ENCODE measurements around the gene SSBP2.

The SSBP2 gene

GRCh38 chr5:81688215-81688614 is 62.7 kb downstream of the SSBP2 start:
- Histone ChIP-seq H3K4me3 (ENCODE audit: insufficient read depth, low read length, poor library complexity, severe bottlenecking) (no peak overlapping the region), H3K36me3 (ENCODE audit: low read length) (0 out of 2 replicates have a peak, but pooled peaks cover 10% of the 10 kb centered on the region), H3K9ac (ENCODE audit: low read length) (no peak overlapping the region), H3F3A (ENCODE audit: insufficient read depth) (no peaks in the 10 kb centered on the region), H3K4me2 (ENCODE audit: low read depth, low read length, poor library complexity, severe bottlenecking) (no peak overlapping the region), H3K79me2 (ENCODE audit: insufficient read depth, low read length) (peaks cover 99% of the 10 kb centered on the region), H3K9me3 (ENCODE audit: insufficient read depth, low read length) (no peaks in the 10 kb centered on the region), H3K27me3 (ENCODE audit: low read length) (no peaks in the 10 kb centered on the region), H4K20me1 (ENCODE audit: low read depth, low read length) (peaks cover 14% of the 10 kb centered on the region; the same call in 1 of the 2 replicates), H3K27ac (ENCODE audit: low read depth, low read length) (no peak overlapping the region), H3K9me2 (replicated peaks; ENCODE audit: insufficient read depth, low read length) (no peaks in the 10 kb centered on the region), H2AFZ (ENCODE audit: low read depth, low read length, severe bottlenecking) (no peak overlapping the region)
- TF ChIP-seq CTCF (IDR thresholded peaks at IDR 0.05; ENCODE audit: insufficient read depth, low read length, poor library complexity, severe bottlenecking) (no peak), EZH2phosphoT487 (conservative IDR thresholded peaks at IDR 0.05; ENCODE audit: low read length) (no peak)

DNA sequence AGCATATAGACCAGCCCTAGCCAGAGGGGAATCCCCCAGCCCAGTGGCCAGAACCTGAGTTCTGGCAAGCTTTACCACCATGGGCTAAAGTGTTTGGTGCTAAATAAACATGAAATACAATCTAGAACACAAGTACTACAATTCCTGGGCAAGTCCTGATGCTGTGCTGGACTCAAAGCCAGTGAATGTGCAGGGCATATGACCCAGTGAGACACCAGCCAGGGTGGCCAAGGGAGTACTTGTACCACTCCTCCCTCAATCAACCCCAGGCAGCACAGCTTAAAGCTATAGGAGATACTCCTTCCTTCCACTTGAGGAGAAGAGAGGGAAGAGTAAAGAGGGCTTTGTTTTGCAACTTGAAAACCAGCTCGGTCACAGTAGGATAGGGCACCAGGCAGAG is 63.6 kb downstream of the SSBP2 start:
- Histone ChIP-seq H3K27ac (ENCODE audit: low read depth, low read length) (no peak overlapping the region), H3K9me2 (replicated peaks; ENCODE audit: insufficient read depth, low read length) (no peaks in the 10 kb centered on the region), H3K9me3 (ENCODE audit: insufficient read depth, low read length) (no peaks in the 10 kb centered on the region), H3K79me2 (ENCODE audit: insufficient read depth, low read length) (peaks cover 99% of the 10 kb centered on the region), H3K36me3 (ENCODE audit: low read length) (peaks cover 9% of the 10 kb centered on the region; the same call in 1 of the 2 replicates), H3K4me3 (ENCODE audit: insufficient read depth, low read length, poor library complexity, severe bottlenecking) (no peak overlapping the region), H4K20me1 (ENCODE audit: low read depth, low read length) (peaks cover 19% of the 10 kb centered on the region; the same call in 1 of the 2 replicates), H3F3A (ENCODE audit: insufficient read depth) (no peaks in the 10 kb centered on the region), H3K9ac (ENCODE audit: low read length) (no peak overlapping the region), H3K4me2 (ENCODE audit: low read depth, low read length, poor library complexity, severe bottlenecking) (no peak overlapping the region), H2AFZ (ENCODE audit: low read depth, low read length, severe bottlenecking) (no peak overlapping the region), H3K27me3 (ENCODE audit: low read length) (no peaks in the 10 kb centered on the region)
- TF ChIP-seq EZH2phosphoT487 (conservative IDR thresholded peaks at IDR 0.05; ENCODE audit: low read length) = no peak
- no peak for TF ChIP-seq CTCF (IDR thresholded peaks at IDR 0.05; ENCODE audit: insufficient read depth, low read length, poor library complexity, severe bottlenecking)

- Histone ChIP-seq H3F3A (ENCODE audit: insufficient read depth) (no peaks in the 10 kb centered on the region), H3K4me2 (ENCODE audit: low read depth, low read length, poor library complexity, severe bottlenecking) (no peak overlapping the region), H3K27ac (ENCODE audit: low read depth, low read length) (no peak overlapping the region), H3K9me2 (replicated peaks; ENCODE audit: insufficient read depth, low read length) (no peaks in the 10 kb centered on the region), H3K4me3 (ENCODE audit: insufficient read depth, low read length, poor library complexity, severe bottlenecking) (no peak overlapping the region), H2AFZ (ENCODE audit: low read depth, low read length, severe bottlenecking) (no peak overlapping the region), H3K27me3 (ENCODE audit: low read length) (no peaks in the 10 kb centered on the region), H3K79me2 (ENCODE audit: insufficient read depth, low read length) (peaks cover 99% of the 10 kb centered on the region), H3K9me3 (ENCODE audit: insufficient read depth, low read length) (no peaks in the 10 kb centered on the region), H3K36me3 (ENCODE audit: low read length) (peaks cover 6% of the 10 kb centered on the region; the same call in 1 of the 2 replicates), H4K20me1 (ENCODE audit: low read depth, low read length) (peaks cover 19% of the 10 kb centered on the region; the same call in 1 of the 2 replicates), H3K9ac (ENCODE audit: low read length) (no peak overlapping the region)
- TF ChIP-seq EZH2phosphoT487 (conservative IDR thresholded peaks at IDR 0.05; ENCODE audit: low read length) (no peak), CTCF (IDR thresholded peaks at IDR 0.05; ENCODE audit: insufficient read depth, low read length, poor library complexity, severe bottlenecking) (no peak)
Measured at GRCh38 chr5:81685471-81685870, 65.4 kb downstream of the SSBP2 start.

Measured in SU-DHL-6 (cell line).